Neural crest cell (in vitro differentiated cells): ENCODE results near the gene BRS3. TPM values are rescaled to one million over a fixed set of nuclear protein-coding genes. Genes with fewer than 3 reads are reported as not detected.

Experiments used
- DNase-seq: peaks from one replicate; pipeline ENCODE4 v3.0.0; 2021; ENCODE audit warnings: low read depth, mixed read lengths, low spot score
- H3K27ac Mint-ChIP-seq: one replicate; pipeline ENCODE4 v1.8.0; 2021; ENCODE audit warnings: mild to moderate bottlenecking, mixed read lengths; ENCODE audit not compliant: unreplicated experiment
- H3K27me3 Mint-ChIP-seq: 2 replicates; pipeline ENCODE4 v1.8.0; 2021; ENCODE audit warnings: low read depth, mild to moderate bottlenecking, mixed read lengths
- H3K36me3 Mint-ChIP-seq: 2 replicates; pipeline ENCODE4 v1.8.0; 2021; ENCODE audit warnings: low read depth, mild to moderate bottlenecking, mixed read lengths
- H3K4me1 Mint-ChIP-seq: 2 replicates; pipeline ENCODE4 v1.8.0; 2021; ENCODE audit warnings: mixed read lengths
- H3K4me3 Mint-ChIP-seq: one replicate; pipeline ENCODE4 v1.8.0; 2021; ENCODE audit warnings: mild to moderate bottlenecking, mixed read lengths
- H3K9me3 Mint-ChIP-seq: 2 replicates; pipeline ENCODE4 v1.8.0; 2021; ENCODE audit warnings: mixed read lengths
- CTCF ChIP-seq: fragments of 200-600 bp; sonication (generic); conservative IDR thresholded peaks from 2 replicates; pipeline ENCODE4 v1.5.0; 2021; ENCODE audit warnings: antibody characterized with exemption, mild to moderate bottlenecking
- total RNA-seq: library from RNA; stranded (reverse); gene quantifications from 2 replicates; pipeline ENCODE4 v1.2.1, GENCODE V29; 2021

BRS3 gene
- total RNA-seq, 1 donor from 2014 or later = not detected

- Mint-ChIP-seq H3K27me3 (no peaks in the 10 kb centered on the region), H3K9me3 (peaks cover 6% of the 10 kb centered on the region), H3K27ac (no peak overlapping the region), H3K4me3 (no peak overlapping the region), H3K36me3 (peaks cover 4% of the 10 kb centered on the region), H3K4me1 (no peaks in the 10 kb centered on the region)
- no peak for DNase-seq
- TF ChIP-seq CTCF = no peak
These were observed 31.3 kb downstream of the BRS3 start for GRCh38 chrX:136519069-136519468.

- no peak for TF ChIP-seq CTCF
- Mint-ChIP-seq H3K9me3 (peaks cover 2% of the 10 kb centered on the region), H3K36me3 (no peaks in the 10 kb centered on the region), H3K4me3 (no peak overlapping the region), H3K27me3 (no peaks in the 10 kb centered on the region), H3K4me1 (no peaks in the 10 kb centered on the region), H3K27ac (no peak overlapping the region)
- DNase-seq = no peak
These were observed 36.0 kb downstream of the BRS3 start for GRCh38 chrX:136523770-136524169.

GRCh38 chrX:136525738-136526606 is 38.2 kb downstream of the BRS3 start:
- Mint-ChIP-seq H3K27ac (no peak overlapping the region), H3K4me1 (peaks cover 5% of the 10 kb centered on the region), H3K27me3 (no peaks in the 10 kb centered on the region), H3K4me3 (no peak overlapping the region), H3K36me3 (no peaks in the 10 kb centered on the region), H3K9me3 (peaks cover 7% of the 10 kb centered on the region)
- DNase-seq = no peak
- no peak for TF ChIP-seq CTCF

- peaks cover 7% of the 10 kb centered on the region for H3K9me3 Mint-ChIP-seq
- no peak for DNase-seq
- no peak overlapping the region for H3K4me3 Mint-ChIP-seq
- H3K36me3 Mint-ChIP-seq = no peaks in the 10 kb centered on the region
- H3K27ac Mint-ChIP-seq = no peak overlapping the region
- H3K27me3 Mint-ChIP-seq = no peaks in the 10 kb centered on the region
- TF ChIP-seq CTCF = no peak
- peaks cover 5% of the 10 kb centered on the region for H3K4me1 Mint-ChIP-seq
These were observed 41.0 kb downstream of the BRS3 start for GRCh38 chrX:136528645-136529315.

- TF ChIP-seq CTCF = no peak
- DNase-seq = no peak
- Mint-ChIP-seq H3K9me3 (peaks cover 5% of the 10 kb centered on the region), H3K36me3 (no peaks in the 10 kb centered on the region), H3K4me3 (no peak overlapping the region), H3K4me1 (peaks cover 5% of the 10 kb centered on the region), H3K27me3 (no peaks in the 10 kb centered on the region), H3K27ac (no peak overlapping the region)
These were observed 42.0 kb downstream of the BRS3 start for GRCh38 chrX:136529795-136530194.
